Testis (tissue), 3 donors: ENCODE results near the gene TMEM117. TPM values are rescaled to one million over a fixed set of nuclear protein-coding genes. Genes with fewer than 3 reads are reported as not detected.

Experiments used
- DNase-seq: peaks from one replicate; pipeline ENCODE4 v3.0.0-alpha.2; 2019
- H3K27ac ChIP-seq, 2 donors: fragments of 200-600 bp; sonication (generic); one replicate each; pipeline ENCODE4 v1.5.1; 2019
- H3K27me3 ChIP-seq: fragments of 200-600 bp; sonication (generic); one replicate; pipeline ENCODE4 v1.5.1; 2019
- H3K36me3 ChIP-seq: fragments of 200-600 bp; sonication (generic); one replicate; pipeline ENCODE4 v1.5.1; 2017; ENCODE audit warnings: low read depth; ENCODE audit errors: missing control alignments
- H3K4me1 ChIP-seq: fragments of 200-600 bp; sonication (generic); one replicate; pipeline ENCODE4 v1.5.1; 2019
- H3K4me3 ChIP-seq, 2 donors: fragments of 200-600 bp; sonication (generic); one replicate each; pipeline ENCODE4 v1.5.1; 2017 to 2019
- H3K9me3 ChIP-seq: fragments of 200-600 bp; sonication (generic); one replicate; pipeline ENCODE4 v1.5.1; 2017
- POLR2A ChIP-seq: fragments of 450-650 bp; IDR thresholded peaks from one replicate; pipeline ENCODE4 v1.6.1; 2017; ENCODE audit warnings: antibody characterized with exemption, mild to moderate bottlenecking, moderate library complexity
- WGBS, 2 donors: methylation state at CpG; one replicate each; pipeline ENCODE4 v1.1.5; 2018; 5-methylcytosine and 5-hydroxymethylcytosine counted together
- intact Hi-C: fragments of 100-400 bp; cut with DNase I; formaldehyde crosslinking; loops from one replicate; pipeline ENCODE4 v1.15.1; 2023; ENCODE audit warnings: low total_unique reads
- polyA plus RNA-seq: library from polyadenylated mRNA; stranded (reverse); fragments of 350-450 nt; fragmentation: Illumina TruSeq; extraction: RNeasy Lipid Tissue Mini Kit (QIAGEN cat#74804); gene quantifications from one replicate; pipeline ENCODE4 v1.2.3, GENCODE V29; 2014; ENCODE audit warnings: low read depth, low replicate concordance; ENCODE audit not compliant: insufficient read depth
- total RNA-seq, 2 donors: library from RNA; depleted of rRNA; stranded (reverse); fragments of >200 nt; gene quantifications; one replicate each; pipeline ENCODE4 v1.2.3, GENCODE V29; 2016
- TF ChIP-seq, protein P1 (sequence below), 3 experiments: fragments of 450-650 bp in 2 of 3; fragments of 200-600 bp in 1 of 3; sonication (generic) in 1 of 3; IDR thresholded peaks; one replicate each; pipeline ENCODE4 v1.5.1; 2016 to 2019; ENCODE audit warnings: antibody characterized with exemption in 3 of 3, mild to moderate bottlenecking in 2 of 3, moderate library complexity in 1 of 3

Gene TMEM117
- total and polyA plus RNA-seq, 3 donors from 2014 or later, result 6.1 to 17.7 (median 14.8) TPM

DNA sequence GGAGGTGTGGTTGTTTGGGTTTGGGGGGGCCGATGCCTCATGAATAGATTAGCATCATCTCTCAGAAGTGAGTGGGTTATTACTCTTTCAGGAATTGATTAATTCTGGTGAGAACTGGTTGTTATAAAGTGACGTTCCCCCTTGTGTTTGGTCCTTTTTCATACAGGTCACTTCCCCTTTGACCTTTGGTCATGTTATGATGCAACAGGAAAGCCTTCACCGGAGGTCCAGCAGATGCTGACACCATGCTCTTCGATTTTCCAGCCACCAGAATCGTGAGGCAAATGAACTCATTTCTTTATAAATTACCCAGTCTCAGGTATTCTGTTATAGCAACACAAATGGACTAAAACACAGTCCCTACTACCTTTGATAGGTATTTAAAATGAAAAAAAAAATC lies 600.9 kb downstream of the TMEM117 start:
- Histone ChIP-seq H3K4me3 (no peak overlapping the region), H3K27ac (no peak overlapping the region), H3K4me1 (no peaks in the 10 kb centered on the region), H3K9me3 (no peaks in the 10 kb centered on the region), H3K27me3 (no peaks in the 10 kb centered on the region), H3K36me3 (no peaks in the 10 kb centered on the region)
- intact Hi-C loops, result no loop called here
- TF ChIP-seq POLR2A, result no peak
- TF ChIP-seq, protein P1, sequence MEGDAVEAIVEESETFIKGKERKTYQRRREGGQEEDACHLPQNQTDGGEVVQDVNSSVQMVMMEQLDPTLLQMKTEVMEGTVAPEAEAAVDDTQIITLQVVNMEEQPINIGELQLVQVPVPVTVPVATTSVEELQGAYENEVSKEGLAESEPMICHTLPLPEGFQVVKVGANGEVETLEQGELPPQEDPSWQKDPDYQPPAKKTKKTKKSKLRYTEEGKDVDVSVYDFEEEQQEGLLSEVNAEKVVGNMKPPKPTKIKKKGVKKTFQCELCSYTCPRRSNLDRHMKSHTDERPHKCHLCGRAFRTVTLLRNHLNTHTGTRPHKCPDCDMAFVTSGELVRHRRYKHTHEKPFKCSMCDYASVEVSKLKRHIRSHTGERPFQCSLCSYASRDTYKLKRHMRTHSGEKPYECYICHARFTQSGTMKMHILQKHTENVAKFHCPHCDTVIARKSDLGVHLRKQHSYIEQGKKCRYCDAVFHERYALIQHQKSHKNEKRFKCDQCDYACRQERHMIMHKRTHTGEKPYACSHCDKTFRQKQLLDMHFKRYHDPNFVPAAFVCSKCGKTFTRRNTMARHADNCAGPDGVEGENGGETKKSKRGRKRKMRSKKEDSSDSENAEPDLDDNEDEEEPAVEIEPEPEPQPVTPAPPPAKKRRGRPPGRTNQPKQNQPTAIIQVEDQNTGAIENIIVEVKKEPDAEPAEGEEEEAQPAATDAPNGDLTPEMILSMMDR (IDR thresholded peaks at IDR 0.05), result no peak
- no peak for DNase-seq
- 77 to 96% methylated on average over 5 of the region's 5 CpGs for WGBS, 2 donors

Other genes with a start within 250 kb of the TMEM117 start
- 10 to 100 TPM in 1 of 2 donors, 1 to 10 TPM in 1; 9.7 to 11.0 TPM for gene PUS7L, start 77.3 kb upstream of the TMEM117 start, total RNA-seq
- gene PUS7L, start 77.3 kb upstream of the TMEM117 start, polyA plus RNA-seq, result 3.0 TPM
- 10 to 100 TPM; 16.4 to 19.6 TPM for gene IRAK4, start 77.1 kb upstream of the TMEM117 start, total RNA-seq
- gene IRAK4, start 77.1 kb upstream of the TMEM117 start, polyA plus RNA-seq, result 14.0 TPM
- 10 to 100 TPM; 35.7 to 39.1 TPM for gene TWF1, start 29.8 kb upstream of the TMEM117 start, total RNA-seq
- gene TWF1, start 29.8 kb upstream of the TMEM117 start, polyA plus RNA-seq, result 28.9 TPM